Measurements from ENCODE around the gene BLOC1S2.
"Not testable (repeated sequence)": the region's sequence is repeated elsewhere in the genome, so short reads cannot be mapped to it uniquely, and the experiment has no call there.

The BLOC1S2 gene

GRCh38 chr10:100289641-100290040 is 3.2 kb upstream of the BLOC1S2 start:
- DNase-seq: no peak

GRCh38 chr10:100288196-100288595 is 1.7 kb upstream of the BLOC1S2 start:
- DNase-seq: no peak

GRCh38 chr10:100287756-100288155 is 1.3 kb upstream of the BLOC1S2 start:
- DNase-seq: no peak

- DNase-seq: not testable (repeated sequence)
Measured at GRCh38 chr10:100285326-100285725, 1.2 kb downstream of the BLOC1S2 start.

- DNase-seq: no peak
Measured at GRCh38 chr10:100282907-100283306, 3.6 kb downstream of the BLOC1S2 start.

GRCh38 chr10:100276971-100277370 is 9.5 kb downstream of the BLOC1S2 start:
- not testable (repeated sequence) for DNase-seq

- DNase-seq: peak; percentile 76
Measured at GRCh38 chr10:100267239-100268104, 19.0 kb downstream of the BLOC1S2 start, which contains the start of gene CWF19L1. Gene CWF19L1, minus strand, starts transcription at chr10:100267638. Its CDS starts 45 bp downstream, at chr10:100267593.

- DNase-seq: no peak
Measured at GRCh38 chr10:100265821-100266485, 20.5 kb downstream of the BLOC1S2 start.

GRCh38 chr10:100254191-100254590 is 32.3 kb downstream of the BLOC1S2 start:
- no peak for DNase-seq

GRCh38 chr10:100253041-100253440 is 33.4 kb downstream of the BLOC1S2 start:
- DNase-seq: no peak

- DNase-seq: no peak
Measured at GRCh38 chr10:100248820-100249219, 37.7 kb downstream of the BLOC1S2 start.

- DNase-seq: no peak
Measured at GRCh38 chr10:100245484-100246220, 40.8 kb downstream of the BLOC1S2 start.

- no peak for DNase-seq
Measured at GRCh38 chr10:100239851-100240250, 46.6 kb downstream of the BLOC1S2 start.

- no peak for DNase-seq
Measured at GRCh38 chr10:100238429-100238828, 48.1 kb downstream of the BLOC1S2 start.

- DNase-seq: no peak
Measured at GRCh38 chr10:100232101-100232500, 54.4 kb downstream of the BLOC1S2 start.

GRCh38 chr10:100229819-100230422 is 56.6 kb downstream of the BLOC1S2 start:
- DNase-seq: no peak

GRCh38 chr10:100223879-100224278 is 62.6 kb downstream of the BLOC1S2 start:
- no peak for DNase-seq
